Stimulated activated CD4-positive, alpha-beta T cell treated with anti-CD3 and anti-CD28 coated beads, Interleukin-1b, Interleukin-23, amount 100 ng/mL, for 1 hour (primary cell): Measurements from ENCODE around the gene ADPRH.
A peak's percentile ranks its signal among the peaks of the same experiment; 100 is the strongest.
"Not testable (repeated sequence)": the region's sequence is repeated elsewhere in the genome, so short reads cannot be mapped to it uniquely, and the experiment has no call there.

Experiments used
- DNase-seq, 2 donors: peaks; one replicate each; pipeline ENCODE4 v3.0.0-alpha.2; 2020; ENCODE audit warnings: low read depth in 2 of 2

ADPRH gene

GRCh38 chr3:119579366-119580066 lies at the start of gene ADPRH:
TSS of gene ADPRH (plus strand) at chr3:119579492. CDS start at chr3:119582170, 2,678 bp downstream.
- peak in 1 of 2 donors; percentile 21 for DNase-seq

GRCh38 chr3:119529883-119530282 lies 49.4 kb upstream of the ADPRH start:
- no peak for DNase-seq

- DNase-seq, result no peak
Observed at GRCh38 chr3:119530456-119530855, 48.8 kb upstream of the ADPRH start.

DNA sequence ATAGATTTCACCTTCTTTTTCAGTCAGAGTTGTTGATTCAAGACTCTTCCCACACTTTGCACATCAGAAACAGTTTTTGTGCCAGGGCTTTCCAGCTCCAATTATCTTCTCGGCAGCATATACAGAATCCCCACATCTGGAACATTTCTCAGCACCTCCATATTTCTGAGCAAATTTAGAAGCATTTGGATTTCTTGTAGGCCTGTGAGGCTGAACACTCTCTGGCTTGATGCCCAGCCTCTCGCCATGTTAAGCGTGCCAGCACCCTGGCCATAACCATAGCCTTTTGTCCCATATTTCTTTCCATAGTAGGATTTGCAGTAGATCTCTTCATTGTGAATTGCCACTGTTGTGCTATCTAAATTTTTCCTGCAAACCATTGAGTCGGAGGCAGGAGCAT lies 48.1 kb upstream of the ADPRH start:
- no peak for DNase-seq

DNA sequence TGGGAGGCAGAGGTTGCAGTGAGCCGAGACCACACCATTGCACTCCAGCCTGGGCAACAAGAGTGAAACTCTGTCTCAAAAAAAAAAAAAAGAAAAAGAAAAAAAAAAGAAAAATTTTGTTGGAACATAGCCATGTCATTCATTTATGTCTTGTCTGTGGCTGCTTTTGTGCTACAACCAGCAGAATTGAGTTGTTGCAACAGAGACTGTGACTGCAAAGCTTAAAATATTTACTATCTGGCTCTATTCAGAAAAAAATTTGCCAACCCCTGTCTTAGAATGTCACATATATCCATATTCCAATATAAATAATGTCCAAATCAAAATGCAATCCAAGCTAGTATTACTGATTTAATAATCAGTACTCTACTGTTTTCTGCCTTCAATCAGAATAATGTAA lies 45.0 kb upstream of the ADPRH start:
- DNase-seq, result no peak

GRCh38 chr3:119536757-119537156 lies 42.5 kb upstream of the ADPRH start:
- DNase-seq, result no peak

GRCh38 chr3:119538772-119539171 lies 40.5 kb upstream of the ADPRH start:
- DNase-seq, result no peak

- DNase-seq, result no peak
Observed at GRCh38 chr3:119541547-119541946, 37.7 kb upstream of the ADPRH start.

GRCh38 chr3:119542168-119542767 lies 37.0 kb upstream of the ADPRH start:
- DNase-seq, result no peak

DNA sequence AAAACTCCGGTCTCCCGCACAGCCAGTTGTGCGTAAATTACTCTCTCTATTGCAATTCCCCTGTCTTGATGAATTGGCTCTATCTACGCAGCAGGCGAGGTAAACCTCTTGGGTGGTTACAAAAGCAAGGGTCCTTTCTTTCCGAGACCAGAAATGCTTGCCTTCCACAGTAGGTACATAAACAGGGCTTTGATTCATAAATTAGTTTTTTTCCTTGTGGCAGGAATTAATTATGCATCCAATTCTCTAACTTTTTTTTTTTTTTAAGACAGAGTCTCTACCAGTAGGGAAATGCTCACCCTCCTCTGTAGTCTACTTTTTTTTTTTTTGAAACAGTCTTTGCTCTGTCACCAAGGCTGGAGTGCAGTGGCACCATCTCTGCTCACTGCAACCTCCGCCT lies 36.1 kb upstream of the ADPRH start:
- no peak for DNase-seq

- no peak for DNase-seq
Observed at GRCh38 chr3:119547227-119547626, 32.1 kb upstream of the ADPRH start.

DNA sequence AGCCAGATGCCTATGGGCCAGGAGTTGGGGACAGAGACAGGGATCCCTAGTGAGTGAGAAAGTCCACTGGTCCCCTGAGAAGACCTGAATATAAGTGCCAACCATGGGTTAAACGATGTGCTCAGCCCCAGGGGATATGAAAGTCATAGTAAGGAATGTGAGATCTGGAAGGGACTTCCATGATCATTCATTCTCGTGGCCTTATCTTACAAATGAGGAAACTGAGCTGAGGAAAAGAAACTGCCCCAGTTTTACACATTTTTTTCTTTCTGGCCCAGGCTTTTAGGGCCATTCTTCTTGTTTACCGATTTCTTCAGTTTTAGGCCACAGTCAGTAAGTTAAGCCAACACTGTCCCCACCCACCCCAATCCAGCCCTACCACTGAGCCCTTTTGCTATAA lies 31.0 kb upstream of the ADPRH start:
- DNase-seq, result no peak

- DNase-seq, result no peak
Observed at GRCh38 chr3:119550192-119550910, 28.9 kb upstream of the ADPRH start.

- no peak for DNase-seq
Observed at GRCh38 chr3:119551598-119551997, 27.7 kb upstream of the ADPRH start.

DNA sequence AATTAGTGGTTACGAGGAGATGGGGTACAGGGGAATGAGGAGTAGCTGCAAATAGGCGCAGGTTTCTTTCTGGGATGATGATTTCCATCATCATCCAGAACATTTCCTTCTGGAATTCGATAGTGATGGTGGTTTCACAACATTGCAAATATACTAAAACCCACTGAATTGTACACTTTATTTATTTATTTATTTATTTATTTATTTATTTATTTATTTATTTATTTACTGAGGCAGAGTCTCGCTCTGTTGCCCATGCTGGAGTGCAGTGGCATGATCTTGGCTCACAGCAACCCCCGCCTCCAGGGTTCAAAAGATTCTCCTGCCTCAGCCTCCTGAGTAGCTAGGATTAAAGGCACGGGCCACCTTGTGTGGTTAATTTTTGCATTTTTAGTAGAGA lies 26.4 kb upstream of the ADPRH start:
- not testable (repeated sequence) for DNase-seq

DNA sequence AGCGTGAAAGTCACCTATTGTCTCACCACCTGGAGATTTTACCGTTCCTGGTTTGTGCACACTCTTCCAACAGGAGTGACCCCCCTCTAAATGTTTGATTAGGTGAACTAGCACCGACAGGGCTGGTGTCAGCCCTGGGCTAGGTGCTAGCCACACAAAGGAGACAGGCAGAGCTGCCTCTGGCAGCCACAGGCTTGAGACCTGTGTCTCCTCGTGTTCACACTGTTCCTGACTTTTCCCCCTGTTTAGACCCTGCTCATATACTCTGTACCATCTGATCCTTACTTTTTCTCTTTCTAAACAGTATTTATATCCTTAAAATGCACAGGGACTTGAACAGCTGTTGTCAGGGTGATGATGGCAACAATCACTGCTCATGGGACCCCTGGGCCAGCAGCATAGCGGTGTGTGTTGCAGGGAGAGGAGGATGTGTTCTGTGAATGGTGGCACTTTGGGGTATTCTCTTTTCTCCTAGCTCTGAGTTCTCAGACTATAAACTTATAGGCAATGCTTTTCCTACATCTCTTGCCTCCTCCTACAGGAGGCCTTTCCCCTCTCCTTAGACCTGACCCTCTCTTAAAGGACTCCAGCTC lies 25.4 kb upstream of the ADPRH start:
- no peak for DNase-seq

GRCh38 chr3:119555309-119555735 lies 24.0 kb upstream of the ADPRH start:
- DNase-seq, result no peak

GRCh38 chr3:119555929-119556328 lies 23.4 kb upstream of the ADPRH start:
- DNase-seq, result no peak

DNA sequence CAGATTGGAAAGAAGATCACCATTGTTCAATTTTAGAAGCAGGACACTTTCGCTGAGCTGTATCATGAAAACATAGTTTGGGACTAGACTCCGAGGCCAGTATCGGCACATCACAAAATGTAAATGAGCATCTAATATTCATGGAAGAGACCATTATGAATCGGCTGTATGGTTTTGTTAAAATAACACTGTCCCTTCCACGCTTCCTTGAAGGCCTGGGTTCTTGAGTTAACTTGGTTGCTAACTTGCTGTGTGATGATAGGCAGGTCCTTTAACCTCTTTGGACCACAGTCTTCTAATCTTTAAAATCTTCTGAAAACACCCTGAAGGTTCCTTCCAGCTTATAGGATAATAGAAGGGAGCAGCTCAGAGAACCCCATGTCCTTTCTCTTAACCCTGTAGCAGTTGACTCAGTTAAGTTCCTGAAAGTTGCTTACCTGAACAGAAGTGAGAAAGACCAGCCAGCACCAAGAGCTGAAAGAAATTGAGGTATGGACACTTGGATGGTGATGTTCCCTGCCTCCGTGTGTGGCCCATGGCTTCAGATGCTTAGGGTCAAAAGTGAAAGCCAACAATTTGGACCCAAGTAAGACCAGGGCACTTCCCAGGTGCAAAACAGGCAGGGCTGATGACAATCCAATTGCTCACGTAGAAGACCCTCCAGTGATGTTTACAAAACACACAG lies 22.0 kb upstream of the ADPRH start:
- no peak for DNase-seq

DNA sequence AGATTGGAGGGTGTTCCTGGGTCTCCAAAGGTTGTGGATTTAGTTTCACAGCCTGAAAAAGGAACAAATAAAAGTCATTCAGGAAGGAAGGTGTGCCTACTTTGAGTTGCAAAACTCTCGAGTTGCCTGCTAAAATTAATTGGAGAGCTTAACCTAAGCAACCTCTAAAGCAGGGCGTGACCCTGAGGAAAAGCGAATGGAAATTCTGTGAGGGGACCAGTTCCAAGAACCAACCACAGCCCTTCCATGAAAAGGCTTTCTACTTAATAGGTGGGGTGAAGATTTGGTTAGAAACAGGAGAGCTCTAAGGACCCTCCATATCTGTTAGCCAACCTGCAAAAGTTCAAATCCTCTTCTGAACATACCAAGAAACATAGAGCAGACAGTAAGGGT lies 21.4 kb upstream of the ADPRH start:
- no peak for DNase-seq

DNA sequence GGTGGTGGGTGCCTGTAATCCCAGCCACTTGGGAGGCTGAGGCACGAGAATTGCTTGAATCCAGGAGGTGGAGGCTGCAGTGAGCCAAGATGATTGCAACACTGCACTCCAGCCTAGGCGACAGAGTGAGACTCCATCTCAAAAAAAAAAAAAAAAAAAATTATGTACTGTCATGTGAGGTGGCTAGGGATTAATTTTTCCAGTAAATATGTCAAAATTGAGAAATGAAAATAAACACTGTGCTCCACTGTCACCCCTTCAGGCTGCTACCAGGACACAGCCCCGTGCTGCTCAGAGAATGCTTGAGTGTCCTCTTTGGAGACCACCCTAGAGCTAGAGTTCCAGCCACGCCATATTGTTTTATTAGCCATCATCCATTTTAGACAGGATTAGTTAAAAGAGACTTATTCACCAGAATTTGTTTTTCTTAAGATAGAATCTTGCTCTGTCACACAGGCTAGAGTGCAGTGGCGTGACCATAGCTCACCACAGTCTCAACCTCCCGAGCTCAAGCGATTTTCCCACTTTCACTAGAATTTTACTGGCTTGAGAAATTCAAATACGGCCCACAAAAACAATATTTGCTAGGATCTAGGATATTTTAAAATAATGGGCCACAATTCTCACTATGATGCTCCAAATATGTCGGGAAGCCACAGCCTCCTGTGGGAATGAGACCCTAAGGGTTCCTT lies 20.5 kb upstream of the ADPRH start:
- DNase-seq, result no peak
